ENCODE data around the gene RNF144A. TPM values are rescaled to one million over a fixed set of nuclear protein-coding genes. Genes with fewer than 3 reads are reported as not detected.

RNF144A gene
- total RNA-seq, 1 donor from 2014 or later: 1.8 TPM

DNA sequence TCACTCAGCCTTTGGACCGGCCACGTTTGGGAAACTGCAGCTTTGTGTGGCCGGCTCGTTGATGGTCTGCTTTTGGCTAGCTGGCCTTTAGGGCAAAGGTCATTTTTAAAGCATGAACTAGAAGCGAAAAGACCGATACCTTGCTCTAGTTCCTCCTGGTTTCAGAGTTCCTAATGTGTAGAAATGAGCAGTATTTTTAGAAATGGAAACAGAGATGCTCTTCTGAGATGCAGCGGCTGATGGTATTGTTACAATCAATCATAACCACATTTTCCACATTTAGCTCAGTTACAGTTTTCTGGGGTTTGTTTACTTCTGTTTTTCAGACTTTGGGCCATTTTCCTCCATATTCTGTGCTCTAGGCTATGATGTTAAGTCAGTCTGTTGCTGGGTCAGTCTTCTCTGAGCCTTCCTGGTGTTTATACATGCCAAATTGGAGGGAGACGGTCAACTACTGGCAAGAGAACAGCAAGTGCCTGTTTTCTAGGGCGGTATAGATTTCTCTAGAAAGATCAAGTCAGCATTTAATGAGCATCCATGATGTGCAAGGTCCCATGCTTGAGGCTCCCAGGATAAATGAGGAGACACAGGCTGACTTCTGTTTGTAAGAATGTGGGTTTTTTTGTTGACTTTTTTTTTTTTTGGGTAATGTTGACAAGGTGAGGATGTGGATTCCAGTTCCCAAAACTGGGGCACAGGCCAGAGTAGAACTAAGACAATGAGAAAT lies 28.0 kb downstream of the RNF144A start:
- H3K27ac ChIP-seq: peak overlapping the region in 1 of 2 donors; percentile 6
- TF ChIP-seq, protein P1, sequence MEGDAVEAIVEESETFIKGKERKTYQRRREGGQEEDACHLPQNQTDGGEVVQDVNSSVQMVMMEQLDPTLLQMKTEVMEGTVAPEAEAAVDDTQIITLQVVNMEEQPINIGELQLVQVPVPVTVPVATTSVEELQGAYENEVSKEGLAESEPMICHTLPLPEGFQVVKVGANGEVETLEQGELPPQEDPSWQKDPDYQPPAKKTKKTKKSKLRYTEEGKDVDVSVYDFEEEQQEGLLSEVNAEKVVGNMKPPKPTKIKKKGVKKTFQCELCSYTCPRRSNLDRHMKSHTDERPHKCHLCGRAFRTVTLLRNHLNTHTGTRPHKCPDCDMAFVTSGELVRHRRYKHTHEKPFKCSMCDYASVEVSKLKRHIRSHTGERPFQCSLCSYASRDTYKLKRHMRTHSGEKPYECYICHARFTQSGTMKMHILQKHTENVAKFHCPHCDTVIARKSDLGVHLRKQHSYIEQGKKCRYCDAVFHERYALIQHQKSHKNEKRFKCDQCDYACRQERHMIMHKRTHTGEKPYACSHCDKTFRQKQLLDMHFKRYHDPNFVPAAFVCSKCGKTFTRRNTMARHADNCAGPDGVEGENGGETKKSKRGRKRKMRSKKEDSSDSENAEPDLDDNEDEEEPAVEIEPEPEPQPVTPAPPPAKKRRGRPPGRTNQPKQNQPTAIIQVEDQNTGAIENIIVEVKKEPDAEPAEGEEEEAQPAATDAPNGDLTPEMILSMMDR (IDR thresholded peaks at IDR 0.05): no peak

DNA sequence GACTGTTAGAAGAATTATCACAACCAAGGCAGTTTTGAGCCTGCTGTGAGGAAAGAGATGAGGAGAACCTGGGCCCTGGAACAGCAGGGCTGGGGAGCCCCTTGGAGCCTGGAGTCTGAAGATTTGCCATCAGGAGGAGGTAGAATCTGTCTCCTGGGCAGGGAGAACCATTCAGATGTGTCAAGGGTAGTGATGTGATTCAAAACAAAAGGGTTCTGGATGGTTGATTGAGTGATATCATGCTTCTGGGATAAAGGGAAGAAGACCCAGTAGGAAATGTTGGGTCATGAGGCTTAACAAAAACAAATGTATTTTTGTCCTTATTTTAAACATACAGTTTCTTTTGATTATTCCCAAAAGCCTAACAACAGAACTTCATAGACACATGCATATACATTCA lies 28.6 kb downstream of the RNF144A start:
- H3K27me3 ChIP-seq: no peaks in the 10 kb centered on the region
- H3K36me3 ChIP-seq: no peaks in the 10 kb centered on the region
- intact Hi-C loops (cut with DNase I): no loop called here
- no peak overlapping the region for H3K4me3 ChIP-seq
- no peaks in the 10 kb centered on the region for H3K9me3 ChIP-seq
- H3K4me1 ChIP-seq: no peaks in the 10 kb centered on the region
- TF ChIP-seq, protein P1 (IDR thresholded peaks at IDR 0.05): no peak
- H3K27ac ChIP-seq: no peak overlapping the region
- DNase-seq (ENCODE audit: low spot score in 2 of 2): no peak

More for the DNA sequence above, 28.0 kb downstream of the RNF144A start:
- Histone ChIP-seq H3K4me1 (no peaks in the 10 kb centered on the region), H3K4me3 (no peak overlapping the region), H3K27me3 (no peaks in the 10 kb centered on the region), H3K36me3 (no peaks in the 10 kb centered on the region), H3K9me3 (no peaks in the 10 kb centered on the region)
- intact Hi-C loops (cut with DNase I): no loop called here
- no peak for DNase-seq (ENCODE audit: low spot score in 2 of 2)

DNA sequence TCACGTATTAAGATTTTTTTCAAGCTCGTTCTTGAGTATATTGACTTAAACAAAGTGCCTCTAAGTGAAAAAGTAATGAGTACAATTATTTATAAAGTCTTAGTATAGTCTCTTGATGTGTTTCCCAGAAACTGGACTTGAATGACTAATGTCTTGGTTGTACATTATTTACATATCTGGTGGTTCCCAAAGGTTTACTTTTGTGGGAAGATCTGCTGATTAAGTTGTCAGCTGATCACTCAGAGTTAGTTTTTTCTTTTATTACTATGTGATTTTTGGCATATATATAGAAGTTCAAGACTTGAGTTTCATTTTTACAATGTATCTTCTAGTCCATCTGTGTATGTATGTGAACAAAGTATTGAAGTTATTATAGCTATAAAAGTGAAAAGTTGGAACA lies 29.5 kb downstream of the RNF144A start:
- Histone ChIP-seq H3K27ac (no peak overlapping the region), H3K9me3 (no peaks in the 10 kb centered on the region), H3K27me3 (no peaks in the 10 kb centered on the region), H3K36me3 (no peaks in the 10 kb centered on the region), H3K4me3 (no peak overlapping the region), H3K4me1 (no peaks in the 10 kb centered on the region)
- TF ChIP-seq, protein P1 (IDR thresholded peaks at IDR 0.05): no peak
- intact Hi-C loops (cut with DNase I): no loop called here
- no peak for DNase-seq (ENCODE audit: low spot score in 2 of 2)

DNA sequence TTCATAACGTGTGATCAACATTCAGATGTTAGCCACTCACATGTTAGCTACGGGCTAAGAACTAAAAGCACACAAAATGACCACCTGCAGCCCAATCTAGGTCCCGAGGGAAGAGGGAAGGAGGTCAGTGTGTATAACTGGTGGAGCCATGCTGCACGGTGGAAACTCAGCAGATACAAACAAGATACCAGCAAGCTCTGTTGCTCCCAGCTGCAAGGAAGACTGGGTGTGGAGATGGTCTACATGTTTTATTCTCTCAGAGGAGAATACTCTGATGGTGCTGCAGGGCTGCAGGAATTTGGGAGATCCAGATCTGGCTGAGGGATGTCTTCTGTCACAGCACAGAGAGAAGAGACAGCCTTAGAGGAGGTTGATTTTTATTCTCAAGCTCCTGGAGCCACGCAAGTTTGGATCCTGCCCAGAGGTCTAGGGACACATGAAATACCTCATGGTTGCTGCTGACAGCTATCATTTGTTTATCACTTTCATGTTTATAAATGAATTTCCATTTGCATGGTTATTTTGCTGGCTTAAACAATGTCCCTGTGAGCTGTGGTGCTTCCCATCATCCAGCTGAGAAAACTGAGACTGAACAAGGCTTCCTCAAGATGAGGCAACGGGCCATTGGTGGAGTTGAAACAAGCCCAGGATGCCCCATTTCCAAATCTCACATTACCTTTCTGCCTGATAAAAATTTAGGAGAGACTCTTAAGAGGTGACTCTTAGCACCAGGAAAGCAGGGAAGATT lies 30.9 kb downstream of the RNF144A start:
- Histone ChIP-seq H3K4me1 (no peaks in the 10 kb centered on the region), H3K4me3 (no peak overlapping the region), H3K27me3 (no peaks in the 10 kb centered on the region), H3K36me3 (no peaks in the 10 kb centered on the region), H3K9me3 (no peaks in the 10 kb centered on the region), H3K27ac (no peak overlapping the region)
- DNase-seq (ENCODE audit: low spot score in 2 of 2): no peak
- intact Hi-C loops (cut with DNase I): no loop called here
- TF ChIP-seq, protein P1 (IDR thresholded peaks at IDR 0.05): no peak

DNA sequence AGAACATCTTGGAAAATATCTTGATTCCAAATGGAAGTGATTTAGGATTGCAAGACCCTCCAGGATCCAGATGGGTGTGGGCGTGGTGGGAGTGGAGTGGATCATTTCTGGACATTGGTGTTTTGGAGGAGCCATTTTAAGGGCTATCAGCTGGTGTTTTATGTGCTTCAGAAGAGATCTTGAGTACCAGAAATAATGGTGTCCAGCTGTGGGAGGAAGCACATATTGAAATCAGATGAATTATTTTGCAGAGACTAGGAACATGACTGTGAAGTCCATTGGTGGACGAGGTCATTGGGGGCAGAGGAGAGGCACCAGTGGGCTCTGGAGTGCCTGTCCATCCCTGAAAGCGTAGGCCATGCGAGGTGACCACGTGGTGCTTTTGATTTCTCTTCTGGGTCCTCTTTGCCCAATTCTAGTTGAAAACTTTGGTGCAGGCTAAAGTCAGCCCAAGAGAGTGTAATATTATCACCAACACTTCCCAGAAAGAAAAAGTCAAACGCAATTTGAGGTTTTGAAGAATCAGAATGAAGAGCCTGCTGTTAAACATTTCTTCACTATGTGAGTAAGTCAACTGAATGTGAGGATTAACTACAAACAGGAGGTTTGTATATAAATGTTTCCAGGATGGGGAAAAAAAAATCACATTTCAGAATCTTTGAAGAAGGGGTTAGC lies 31.6 kb downstream of the RNF144A start:
- Histone ChIP-seq H3K4me1 (no peaks in the 10 kb centered on the region), H3K9me3 (no peaks in the 10 kb centered on the region), H3K36me3 (no peaks in the 10 kb centered on the region), H3K27me3 (no peaks in the 10 kb centered on the region), H3K4me3 (no peak overlapping the region), H3K27ac (no peak overlapping the region)
- TF ChIP-seq, protein P1 (IDR thresholded peaks at IDR 0.05): no peak
- intact Hi-C loops (cut with DNase I): no loop called here
- no peak for DNase-seq (ENCODE audit: low spot score in 2 of 2)

Data from ascending aorta (tissue), 2 donors.